ENCODE measurements around the gene THPO.

Gene THPO

GRCh38 chr3:184380627-184381260 lies 2.7 kb upstream of the THPO start:
- H3K4me3 ChIP-seq (ENCODE audit: low read length): no peak overlapping the region

GRCh38 chr3:184380185-184380626 lies 2.2 kb upstream of the THPO start:
- no peak for TF ChIP-seq CTCF (conservative IDR thresholded peaks at IDR 0.05; ENCODE audit: low read depth, low read length)
- DNase-seq (ENCODE audit: low read depth): no peak
- no peak overlapping the region for H3K4me3 ChIP-seq (ENCODE audit: low read length)

More at GRCh38 chr3:184380627-184381260, 2.7 kb upstream of the THPO start:
- no peak for DNase-seq (ENCODE audit: low read depth)
- TF ChIP-seq CTCF (conservative IDR thresholded peaks at IDR 0.05; ENCODE audit: low read depth, low read length): no peak

- no peak within 1 kb of the TSS for H3K4me3 ChIP-seq (ENCODE audit: low read length)
- no peak for DNase-seq (ENCODE audit: low read depth)
- no peak for TF ChIP-seq CTCF (conservative IDR thresholded peaks at IDR 0.05; ENCODE audit: low read depth, low read length)
Measured at GRCh38 chr3:184379358-184380184, 1.6 kb upstream of the THPO start, which contains the start of gene CHRD. Gene CHRD, plus strand, starts transcription at chr3:184380054. Its CDS starts 265 bp downstream, at chr3:184380319.

- H3K4me3 ChIP-seq (ENCODE audit: low read length): no peak overlapping the region
- DNase-seq (ENCODE audit: low read depth): no peak
- no peak for TF ChIP-seq CTCF (conservative IDR thresholded peaks at IDR 0.05; ENCODE audit: low read depth, low read length)
Measured at GRCh38 chr3:184378651-184379357, 797 bp upstream of the THPO start.

GRCh38 chr3:184377374-184377773 lies 633 bp downstream of the THPO start:
- no peak for TF ChIP-seq CTCF (conservative IDR thresholded peaks at IDR 0.05; ENCODE audit: low read depth, low read length)
- no peak for DNase-seq (ENCODE audit: low read depth)
- no peak overlapping the region for H3K4me3 ChIP-seq (ENCODE audit: low read length)

GRCh38 chr3:184375747-184376461 lies 2.1 kb downstream of the THPO start:
- no peak for DNase-seq (ENCODE audit: low read depth)
- TF ChIP-seq CTCF (conservative IDR thresholded peaks at IDR 0.05; ENCODE audit: low read depth, low read length): no peak
- H3K4me3 ChIP-seq (ENCODE audit: low read length): no peak overlapping the region
